HepG2 (cell line): ENCODE measurements around the gene ANKRD40. TPM values are rescaled to one million over a fixed set of nuclear protein-coding genes. Genes with fewer than 3 reads are reported as not detected.

Experiments
- DPF2 ChIP-seq: sonication (generic); formaldehyde crosslinking; IDR thresholded peaks from 2 replicates; pipeline ENCODE4 v1.4.0; 2020; ENCODE audit warnings: mild to moderate bottlenecking, low read depth, missing genetic modification reagents, borderline replicate concordance
- DR1 ChIP-seq: sonication (generic); formaldehyde crosslinking; IDR thresholded peaks from 2 replicates; pipeline ENCODE4 v1.8.0; 2021; ENCODE audit warnings: mild to moderate bottlenecking, missing genetic modification reagents, inconsistent platforms
- GRHL1 ChIP-seq: sonication (generic); formaldehyde crosslinking; conservative IDR thresholded peaks from 2 replicates; pipeline ENCODE4 v1.8.0; 2022; ENCODE audit warnings: missing genetic modification reagents
- HOXA7 ChIP-seq: sonication (generic); formaldehyde crosslinking; IDR thresholded peaks from 2 replicates; pipeline ENCODE4 v1.8.1; 2022; ENCODE audit warnings: mild to moderate bottlenecking, missing genetic modification reagents, moderate library complexity
- ISL2 ChIP-seq: sonication (generic); formaldehyde crosslinking; IDR thresholded peaks from 2 replicates; pipeline ENCODE4 v1.5.0; 2020; ENCODE audit warnings: missing genetic modification reagents
- KDM3A ChIP-seq: IDR thresholded peaks from 2 replicates; pipeline ENCODE4 v1.6.1; 2018; ENCODE audit warnings: low read depth, missing compliant biosample characterization
- MED1 ChIP-seq: sonication (generic); formaldehyde crosslinking; IDR thresholded peaks from 2 replicates; pipeline ENCODE4 v1.4.0; 2020; ENCODE audit warnings: missing genetic modification reagents
- NAIF1 ChIP-seq: sonication (generic); formaldehyde crosslinking; IDR thresholded peaks from 2 replicates; pipeline ENCODE4 v1.5.0; 2020; ENCODE audit warnings: mild to moderate bottlenecking, missing genetic modification reagents, borderline replicate concordance
- PCBP2 ChIP-seq: fragments of 200-400 bp; formaldehyde crosslinking; optimal IDR thresholded peaks from 2 replicates; pipeline ENCODE3; 2018; ENCODE audit warnings: low read length, low read depth; ENCODE audit not compliant: poor library complexity, severe bottlenecking
- POGK ChIP-seq: sonication (generic); formaldehyde crosslinking; conservative IDR thresholded peaks from 2 replicates; pipeline ENCODE4 v1.8.0; 2022; ENCODE audit warnings: mild to moderate bottlenecking, moderate library complexity, missing genetic modification reagents
- RFX3 ChIP-seq: IDR thresholded peaks from 2 replicates; pipeline ENCODE4 v1.6.1; 2016; ENCODE audit warnings: missing biosample characterization, missing genetic modification reagents
- RXRB ChIP-seq: IDR thresholded peaks from 2 replicates; pipeline ENCODE4 v1.6.1; 2016; ENCODE audit warnings: borderline replicate concordance, missing genetic modification reagents, missing compliant biosample characterization
- SKI ChIP-seq: fragments of 450-650 bp; IDR thresholded peaks from one replicate; pipeline ENCODE4 v1.6.1; 2018; ENCODE audit warnings: mild to moderate bottlenecking; ENCODE audit not compliant: partially characterized antibody
- XRCC5 ChIP-seq: fragments of 200-400 bp; formaldehyde crosslinking; optimal IDR thresholded peaks from 2 replicates; pipeline ENCODE3; 2017; ENCODE audit warnings: mild to moderate bottlenecking, low read length
- ZFP36L1 ChIP-seq: sonication (generic); formaldehyde crosslinking; IDR thresholded peaks from 2 replicates; pipeline ENCODE4 v1.8.0; 2022; ENCODE audit warnings: mild to moderate bottlenecking, missing genetic modification reagents, moderate library complexity
- ZNF558 ChIP-seq: sonication (generic); formaldehyde crosslinking; IDR thresholded peaks from 2 replicates; pipeline ENCODE4 v1.9.0; 2022; ENCODE audit warnings: mild to moderate bottlenecking, missing genetic modification reagents, borderline replicate concordance
- ZNF567 ChIP-seq: sonication (generic); formaldehyde crosslinking; IDR thresholded peaks from 2 replicates; pipeline ENCODE4 v1.8.1; 2023; ENCODE audit warnings: mild to moderate bottlenecking, missing genetic modification reagents, borderline replicate concordance
- ZNF598 ChIP-seq: sonication (generic); formaldehyde crosslinking; IDR thresholded peaks from 2 replicates; pipeline ENCODE4 v1.5.1; 2020; ENCODE audit warnings: mild to moderate bottlenecking, missing genetic modification reagents, borderline replicate concordance
- ZNF614 ChIP-seq: IDR thresholded peaks from 2 replicates; pipeline ENCODE4 v1.6.1; 2018; ENCODE audit warnings: missing biosample characterization, missing genetic modification reagents, inconsistent platforms, borderline replicate concordance
- polyA plus RNA-seq, 8 experiments: library from polyadenylated mRNA; depleted of rRNA in 3 of 8; stranded (reverse) in 7 of 8; unstranded in 1 of 8; fragments of >200 nt; fragmentation: Illumina TruSeq in 4 of 8; extraction: Trizol in 4 of 8; gene quantifications; 2 replicates each; pipeline versions ENCODE4 v1.2.1 to v1.2.3, GENCODE V29; 2011 to 2016; ENCODE audit warnings: low read depth in 4 of 8, missing spikeins in 1 of 8, mixed read lengths in 1 of 8; ENCODE audit not compliant: insufficient read depth in 1 of 8
- total RNA-seq, 5 experiments: library from RNA; depleted of rRNA; stranded (reverse); fragments of >200 nt; fragmentation: Illumina TruSeq; extraction: Trizol; gene quantifications; 2 replicates each; pipeline ENCODE4 v1.2.3, GENCODE V29; 2016; ENCODE audit warnings: low read depth in 1 of 5
- TF ChIP-seq, protein P1 (sequence below): sonication (generic); formaldehyde crosslinking; IDR thresholded peaks from 2 replicates; pipeline ENCODE4 v1.4.0; 2020; ENCODE audit warnings: missing genetic modification reagents
- TF ChIP-seq, protein P2 (sequence below): sonication (generic); formaldehyde crosslinking; IDR thresholded peaks from 2 replicates; pipeline ENCODE4 v1.4.0; 2020; ENCODE audit warnings: missing genetic modification reagents

ANKRD40 gene
- total and polyA plus RNA-seq, 2 of the 13 experiments (the other 11 are each of a cell fraction or from before 2014, with no cell fraction given) = 35.0 to 46.4 TPM

- TF ChIP-seq PCBP2 = no peak
- no peak for TF ChIP-seq RFX3
- TF ChIP-seq, protein P1, sequence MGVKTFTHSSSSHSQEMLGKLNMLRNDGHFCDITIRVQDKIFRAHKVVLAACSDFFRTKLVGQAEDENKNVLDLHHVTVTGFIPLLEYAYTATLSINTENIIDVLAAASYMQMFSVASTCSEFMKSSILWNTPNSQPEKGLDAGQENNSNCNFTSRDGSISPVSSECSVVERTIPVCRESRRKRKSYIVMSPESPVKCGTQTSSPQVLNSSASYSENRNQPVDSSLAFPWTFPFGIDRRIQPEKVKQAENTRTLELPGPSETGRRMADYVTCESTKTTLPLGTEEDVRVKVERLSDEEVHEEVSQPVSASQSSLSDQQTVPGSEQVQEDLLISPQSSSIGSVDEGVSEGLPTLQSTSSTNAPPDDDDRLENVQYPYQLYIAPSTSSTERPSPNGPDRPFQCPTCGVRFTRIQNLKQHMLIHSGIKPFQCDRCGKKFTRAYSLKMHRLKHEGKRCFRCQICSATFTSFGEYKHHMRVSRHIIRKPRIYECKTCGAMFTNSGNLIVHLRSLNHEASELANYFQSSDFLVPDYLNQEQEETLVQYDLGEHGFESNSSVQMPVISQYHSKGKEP (CRISPR knock-in tag) = peak; percentile 78; the same call in 1 of the 2 replicates
- peak; percentile 97 for TF ChIP-seq DPF2
- TF ChIP-seq POGK (CRISPR knock-in tag) = peak; percentile 95
- TF ChIP-seq ZFP36L1 (CRISPR knock-in tag) = peak; percentile 89; the same call in 1 of the 2 replicates
- peak; percentile 98 for TF ChIP-seq MED1 (CRISPR knock-in tag)
- TF ChIP-seq ZNF558 (CRISPR knock-in tag) = 0 out of 2 replicates have a peak, but pooled peaks have one; percentile 66
- peak; percentile 77; the same call in 1 of the 2 replicates for TF ChIP-seq ZNF598 (CRISPR knock-in tag)
- TF ChIP-seq HOXA7 (CRISPR knock-in tag) = no peak
- peak; percentile 94 for TF ChIP-seq XRCC5
- TF ChIP-seq DR1 (CRISPR knock-in tag) = peak; percentile 89
- no peak for TF ChIP-seq GRHL1 (CRISPR knock-in tag)
- TF ChIP-seq ZNF614 = peak; percentile 98
- TF ChIP-seq ZNF567 = peak; percentile 17; the same call in 1 of the 2 replicates
- TF ChIP-seq KDM3A (CRISPR knock-in tag) = peak; percentile 96
- peak; percentile 98 for TF ChIP-seq RXRB (CRISPR knock-in tag)
- TF ChIP-seq, protein P2, sequence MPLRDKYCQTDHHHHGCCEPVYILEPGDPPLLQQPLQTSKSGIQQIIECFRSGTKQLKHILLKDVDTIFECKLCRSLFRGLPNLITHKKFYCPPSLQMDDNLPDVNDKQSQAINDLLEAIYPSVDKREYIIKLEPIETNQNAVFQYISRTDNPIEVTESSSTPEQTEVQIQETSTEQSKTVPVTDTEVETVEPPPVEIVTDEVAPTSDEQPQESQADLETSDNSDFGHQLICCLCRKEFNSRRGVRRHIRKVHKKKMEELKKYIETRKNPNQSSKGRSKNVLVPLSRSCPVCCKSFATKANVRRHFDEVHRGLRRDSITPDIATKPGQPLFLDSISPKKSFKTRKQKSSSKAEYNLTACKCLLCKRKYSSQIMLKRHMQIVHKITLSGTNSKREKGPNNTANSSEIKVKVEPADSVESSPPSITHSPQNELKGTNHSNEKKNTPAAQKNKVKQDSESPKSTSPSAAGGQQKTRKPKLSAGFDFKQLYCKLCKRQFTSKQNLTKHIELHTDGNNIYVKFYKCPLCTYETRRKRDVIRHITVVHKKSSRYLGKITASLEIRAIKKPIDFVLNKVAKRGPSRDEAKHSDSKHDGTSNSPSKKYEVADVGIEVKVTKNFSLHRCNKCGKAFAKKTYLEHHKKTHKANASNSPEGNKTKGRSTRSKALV = peak; percentile 91
- TF ChIP-seq SKI = peak; percentile 86
- TF ChIP-seq ISL2 (CRISPR knock-in tag) = peak; percentile 93
- peak; percentile 92 for TF ChIP-seq NAIF1 (CRISPR knock-in tag)
Observed at GRCh38 chr17:50684612-50685333, 22.9 kb downstream of the ANKRD40 start (continued).
